HG03139 (cell line): Measurements from ENCODE around the gene AIFM2.

Source experiments
- ATAC-seq: cut with Tn5 transposase; IDR thresholded peaks from one replicate; pipeline ENCODE4 v1.9.1; 2021; ENCODE audit not compliant: unreplicated experiment

The AIFM2 gene

DNA sequence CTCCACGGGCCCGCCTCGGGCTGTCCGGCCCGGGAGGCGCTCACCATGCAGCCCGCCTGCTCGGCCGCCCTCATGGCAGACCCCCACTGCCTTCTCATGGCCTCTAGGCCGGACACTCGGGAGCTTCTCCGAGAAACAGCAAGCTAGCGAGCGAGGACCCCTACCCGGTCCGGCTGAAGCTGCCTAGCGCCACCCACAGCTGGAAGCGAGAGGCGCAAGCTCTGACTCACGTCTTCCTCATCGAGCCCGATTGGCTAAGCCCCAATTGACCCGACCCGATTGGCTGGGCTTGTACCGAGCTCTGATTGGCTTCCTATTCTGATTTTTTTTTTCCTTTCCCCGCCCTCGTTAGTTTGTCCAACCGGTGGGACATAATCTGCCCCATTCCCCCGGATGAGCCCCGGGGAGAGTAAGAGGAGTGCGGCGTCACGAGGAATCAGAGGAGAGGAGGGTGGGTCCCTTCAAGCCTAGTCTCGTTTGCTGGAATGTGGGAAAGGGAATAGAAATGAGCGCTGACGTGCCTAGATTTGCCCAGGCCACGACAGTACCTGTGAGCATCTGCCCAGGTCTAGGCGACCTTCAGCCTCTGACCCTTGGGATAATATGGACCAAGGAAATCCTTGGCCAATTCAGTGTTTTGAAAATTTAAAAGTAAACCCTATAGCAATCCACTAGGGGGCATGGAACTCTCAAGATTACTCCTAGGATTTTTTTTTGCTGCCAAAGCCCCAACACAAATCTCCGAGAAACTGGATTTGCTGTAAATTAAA, 14.0 kb upstream of the AIFM2 start, which contains the start of gene TYSND1:
Gene TYSND1, minus strand, starts transcription at position 212 of the 770 bp plus-strand sequence. Its CDS starts 114 bp downstream, at position 98.
- peak; percentile 91 for ATAC-seq

DNA sequence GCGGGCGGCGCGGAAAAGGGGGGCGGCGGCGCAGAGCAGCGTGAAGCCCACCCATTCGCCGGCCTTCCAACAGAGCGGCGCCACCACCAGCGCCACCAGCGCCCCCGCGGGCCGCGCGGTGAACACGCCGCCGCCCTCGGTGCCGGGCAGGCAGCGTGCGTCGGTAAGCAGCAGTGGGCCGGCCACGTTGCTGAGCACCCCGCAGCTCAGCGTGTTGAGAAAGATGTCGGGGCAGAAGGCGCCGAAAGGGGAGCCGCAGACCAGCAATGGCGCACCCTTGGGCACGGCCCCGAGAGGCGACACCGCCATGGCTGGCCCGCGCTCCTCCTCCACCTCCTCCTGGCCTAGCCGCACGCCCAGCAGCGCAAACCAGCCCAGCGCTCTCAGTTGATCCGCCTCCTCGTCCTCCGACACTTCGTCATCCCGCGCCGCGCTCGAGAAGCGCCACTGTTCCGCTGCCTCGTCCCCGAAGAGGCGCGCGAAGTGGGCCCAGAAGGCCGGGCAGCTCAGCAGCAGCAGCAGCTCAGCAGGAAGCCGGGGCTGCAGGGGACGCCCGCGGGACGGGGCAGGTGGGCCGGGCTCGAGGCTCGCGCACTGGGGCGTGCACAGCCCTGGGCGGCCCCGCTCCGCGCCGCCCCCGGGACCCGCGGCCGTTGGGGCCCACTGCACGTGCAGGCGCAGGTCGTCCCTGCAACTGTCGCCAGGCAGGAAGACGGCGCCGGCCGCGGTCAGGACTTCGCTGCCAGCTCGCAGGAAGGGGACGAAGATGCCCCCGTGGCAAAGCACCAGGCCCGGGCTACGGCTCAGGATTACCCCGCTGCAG, 13.3 kb upstream of the AIFM2 start:
- peak; percentile 33 for ATAC-seq

DNA sequence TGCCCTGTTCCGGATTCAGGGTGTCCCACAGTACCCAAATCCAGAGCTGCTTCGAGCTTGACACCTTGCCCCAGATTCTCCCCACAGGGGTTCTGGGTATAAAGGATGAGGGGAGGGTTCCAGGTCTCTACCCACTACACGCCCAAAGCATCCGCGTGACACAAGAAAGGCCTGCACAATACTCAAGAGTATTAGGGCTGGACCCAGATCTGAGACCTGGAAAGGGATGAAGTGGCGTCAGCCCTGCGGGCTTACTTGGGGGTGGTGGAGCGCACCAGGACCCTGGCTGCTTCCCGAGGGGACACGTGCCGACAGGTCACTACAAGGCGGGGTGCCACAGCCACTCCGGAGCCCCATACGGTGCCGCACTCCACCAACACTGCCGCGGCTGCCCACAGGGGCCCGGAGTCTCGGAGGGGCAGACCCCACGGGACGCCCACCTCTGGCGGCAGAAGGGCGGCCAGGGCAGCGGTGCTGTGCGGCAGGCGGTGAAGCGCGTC, 12.6 kb upstream of the AIFM2 start:
- ATAC-seq = peak; percentile 4

DNA sequence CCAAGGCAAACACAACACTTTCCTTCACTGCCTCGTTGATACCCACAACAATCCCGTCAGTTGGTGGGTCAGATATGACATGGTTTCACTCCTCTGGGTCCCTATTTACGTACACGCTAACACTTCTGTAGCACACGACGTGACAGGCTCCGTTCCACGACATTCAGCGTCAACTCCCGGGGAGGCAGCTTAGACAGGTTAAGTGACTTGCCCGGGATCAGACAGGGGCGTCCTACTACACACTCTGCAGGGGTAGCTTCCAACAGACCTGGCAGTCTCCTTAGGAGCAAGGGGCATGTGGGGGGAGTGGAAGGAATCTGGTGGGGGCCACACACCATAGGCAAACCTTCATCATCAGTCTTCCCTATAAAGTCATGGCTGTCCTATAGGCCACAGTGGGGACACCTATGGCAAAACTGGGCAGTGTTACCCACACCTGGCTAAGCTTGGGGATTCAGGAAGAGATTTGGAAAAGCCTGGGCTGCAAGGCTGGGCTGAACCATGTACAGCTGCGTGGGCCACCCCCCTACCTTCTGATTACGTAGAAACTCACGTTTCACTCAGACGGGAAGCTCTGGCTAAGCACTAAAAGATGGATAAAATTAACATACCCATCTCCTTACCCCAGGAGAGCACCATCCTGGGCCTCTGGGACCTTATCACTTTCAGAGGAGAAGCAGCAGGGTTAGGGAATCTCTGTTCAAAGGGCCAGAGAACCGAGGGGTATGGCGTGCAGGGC, 11.9 kb upstream of the AIFM2 start:
- ATAC-seq = no peak

DNA sequence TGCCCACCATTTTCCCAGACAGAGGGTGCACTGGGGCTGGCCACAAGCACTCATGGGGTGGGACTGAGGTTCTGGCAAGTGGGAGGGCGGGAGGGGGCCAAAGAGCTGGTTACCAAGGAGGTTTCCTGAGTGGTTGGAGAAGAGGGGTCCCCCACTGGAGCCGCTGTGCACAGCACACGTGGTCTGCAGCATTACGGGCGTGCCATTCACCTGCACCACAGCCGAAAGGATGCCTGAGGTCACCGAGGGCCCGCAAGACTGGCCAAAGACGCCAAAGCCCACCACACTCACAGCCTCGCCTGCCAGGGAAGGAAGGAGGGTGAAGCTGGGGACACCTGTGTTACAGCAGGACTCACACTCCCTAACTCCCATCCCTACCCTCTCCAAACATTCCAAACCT, 9.9 kb upstream of the AIFM2 start:
- ATAC-seq = no peak

DNA sequence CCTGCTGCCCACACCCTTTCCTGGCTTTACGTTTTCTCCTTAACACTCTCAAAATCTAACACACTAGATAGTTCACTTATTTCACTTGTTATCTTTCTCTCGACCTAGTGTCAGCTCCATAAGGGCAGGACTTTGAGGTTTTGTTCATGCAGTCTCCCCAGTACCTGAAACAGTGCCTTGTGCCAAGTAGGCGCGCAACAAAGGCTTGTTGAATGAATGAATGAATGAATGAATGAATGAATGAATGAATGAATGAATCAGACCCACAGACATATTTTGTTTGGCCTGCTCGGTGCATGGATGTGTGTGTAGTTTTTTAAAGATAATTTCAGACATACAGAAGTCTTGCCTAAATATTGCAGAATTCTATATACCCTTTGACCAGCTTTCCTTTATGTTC, 7.7 kb upstream of the AIFM2 start:
- no peak for ATAC-seq

DNA sequence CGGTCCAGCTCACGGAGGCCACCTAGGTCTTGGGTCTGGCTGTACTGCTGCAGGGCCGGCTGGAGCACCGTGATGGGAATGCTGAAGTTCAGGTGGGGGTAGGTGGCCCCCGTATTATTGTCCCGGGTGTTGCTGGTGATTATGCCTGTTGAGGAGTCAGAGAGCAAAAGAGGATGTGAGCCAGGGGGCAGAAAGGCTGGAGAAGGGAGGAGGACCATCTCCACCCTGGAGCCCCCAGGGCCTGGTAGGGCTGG, 7.3 kb upstream of the AIFM2 start:
- no peak for ATAC-seq

DNA sequence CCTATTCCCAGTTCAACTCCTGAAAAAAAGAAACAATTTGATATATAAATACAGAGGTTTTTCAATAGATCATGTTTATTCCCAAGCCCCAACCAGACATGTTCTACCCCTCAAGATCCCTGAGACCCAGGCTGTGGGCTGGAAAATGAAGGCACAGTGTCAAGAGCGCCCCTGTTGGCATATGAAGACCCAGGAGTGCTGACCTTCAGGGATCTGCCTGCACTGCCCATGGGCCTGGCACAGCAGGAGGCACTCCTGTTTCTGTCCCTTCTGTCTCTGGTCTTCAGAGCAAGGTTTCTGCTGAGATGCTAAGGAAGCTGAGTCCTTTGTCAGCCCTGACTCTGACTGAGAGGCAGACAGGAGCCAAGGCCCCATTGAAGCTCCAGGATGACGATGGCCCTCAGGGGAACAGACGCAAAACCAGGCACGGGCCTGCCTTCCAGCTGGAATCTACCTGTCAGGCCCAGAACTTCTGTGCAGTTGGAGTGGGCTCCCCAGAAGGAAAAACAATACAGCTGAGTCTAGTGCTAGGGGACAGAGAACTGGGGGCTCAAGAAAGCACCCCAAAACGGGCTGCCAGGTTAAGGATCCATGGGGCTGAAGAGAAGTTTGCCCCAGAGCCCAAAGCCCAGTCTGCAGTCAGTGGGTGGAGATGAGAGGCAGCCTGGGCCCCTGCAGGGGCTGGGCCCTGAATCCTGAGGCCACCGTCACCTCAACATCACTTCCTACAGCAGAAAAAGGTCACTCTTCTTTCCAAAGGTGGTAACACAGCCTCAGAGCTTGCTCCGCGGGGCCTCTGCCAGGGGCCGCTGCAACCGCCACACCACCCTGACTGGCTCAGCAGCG, 6.7 kb upstream of the AIFM2 start:
- no peak for ATAC-seq

DNA sequence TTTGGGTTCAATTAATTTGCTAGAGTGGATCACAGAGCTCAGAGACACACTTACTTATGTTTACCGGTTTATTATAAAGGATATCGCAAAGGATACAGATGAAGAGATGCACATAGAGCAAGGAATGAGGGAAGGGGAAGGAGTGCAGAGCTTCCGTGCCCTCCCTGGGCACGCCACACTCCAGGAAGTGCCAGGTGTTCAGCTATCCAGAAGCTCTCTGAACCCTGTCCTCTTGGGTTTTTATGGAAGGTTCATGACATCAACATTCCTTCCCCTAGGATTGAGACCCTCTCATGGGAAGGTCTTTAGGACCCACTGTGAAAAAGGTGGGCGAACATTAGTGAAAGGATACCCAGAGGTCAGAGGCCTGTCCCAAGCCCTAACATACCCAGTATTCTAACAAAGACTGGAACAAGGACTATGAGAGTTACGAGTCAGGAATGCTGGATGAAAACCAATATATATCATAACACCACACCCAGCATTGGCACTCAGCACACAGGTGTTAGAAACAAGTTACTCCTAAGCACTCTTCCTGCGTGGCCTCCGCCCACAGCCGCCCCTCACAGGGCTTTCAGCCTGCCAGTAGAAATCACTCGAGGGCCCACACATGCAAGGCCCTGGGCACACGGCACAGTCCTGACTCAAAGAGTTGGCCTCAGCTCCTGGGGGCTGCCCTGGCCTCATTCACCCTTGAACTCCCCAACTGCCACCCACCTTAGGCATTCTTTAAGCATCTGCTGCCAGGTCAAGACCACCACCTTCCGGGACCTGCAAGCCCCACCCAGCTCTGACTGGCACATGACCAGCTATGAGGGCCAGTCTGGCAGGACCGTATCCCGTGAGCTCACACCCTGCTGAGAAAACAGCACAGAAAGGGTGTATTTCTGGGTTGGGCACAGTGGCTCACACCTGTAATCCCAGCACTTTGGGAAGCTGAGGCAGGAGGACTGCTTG, 5.6 kb upstream of the AIFM2 start:
- no peak for ATAC-seq

DNA sequence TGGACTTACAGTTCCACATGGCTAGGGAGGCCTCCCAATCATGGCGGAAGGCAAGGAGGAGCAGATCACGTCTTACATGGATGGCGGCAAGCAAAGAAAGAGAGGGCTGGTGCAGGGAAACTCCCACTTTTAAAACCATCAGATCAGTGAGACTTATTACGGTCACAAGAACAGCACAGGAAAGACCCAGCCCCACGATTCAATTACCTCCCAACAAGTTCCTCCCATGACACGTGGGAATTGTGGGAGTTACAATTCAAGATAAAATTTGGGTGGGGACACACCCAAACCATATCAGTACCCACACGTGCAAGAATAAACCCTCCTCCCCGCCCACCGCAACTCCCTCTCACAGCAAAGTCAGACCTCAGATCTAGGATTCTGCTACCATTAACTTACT, 4.5 kb upstream of the AIFM2 start:
- ATAC-seq = no peak

DNA sequence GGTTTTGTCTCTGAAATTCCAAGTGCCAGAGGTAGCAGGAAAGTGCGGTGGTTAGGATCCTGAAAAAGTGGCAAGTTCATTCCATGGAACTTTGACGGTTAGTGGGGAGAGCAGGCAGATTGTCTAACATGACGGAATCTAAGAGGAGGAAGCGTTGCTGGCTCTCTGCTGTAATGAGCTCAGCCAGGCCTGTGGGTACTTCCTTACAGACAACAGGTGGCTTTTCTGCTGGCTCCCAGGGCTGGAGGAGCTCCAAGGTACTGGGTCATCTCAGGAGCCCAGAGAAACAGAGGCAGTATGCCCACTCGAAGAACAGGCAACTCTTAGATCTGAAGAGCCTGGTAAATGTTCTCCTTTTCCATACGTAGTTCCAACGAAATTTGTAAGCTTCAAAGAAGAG, 3.1 kb upstream of the AIFM2 start:
- no peak for ATAC-seq

DNA sequence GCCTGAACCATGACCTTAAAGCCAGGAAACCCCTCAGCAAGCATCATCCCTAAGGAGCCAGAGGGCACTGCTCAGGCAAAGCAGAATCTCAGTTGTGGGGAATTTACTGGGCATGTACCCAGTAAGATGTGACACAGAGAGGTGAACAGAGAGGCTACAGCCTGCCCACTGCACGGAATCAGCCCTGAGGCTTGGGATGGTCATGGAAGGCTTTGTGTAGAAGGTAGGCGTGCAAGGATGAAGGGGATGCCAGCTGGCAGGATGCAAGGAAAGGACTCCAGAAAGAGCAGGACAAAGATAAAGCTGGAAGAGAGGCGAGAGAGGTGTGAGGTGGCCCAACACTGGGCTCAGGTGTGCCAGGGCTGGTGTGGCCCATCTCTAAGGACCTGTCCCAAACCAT, 2.4 kb upstream of the AIFM2 start:
- no peak for ATAC-seq

DNA sequence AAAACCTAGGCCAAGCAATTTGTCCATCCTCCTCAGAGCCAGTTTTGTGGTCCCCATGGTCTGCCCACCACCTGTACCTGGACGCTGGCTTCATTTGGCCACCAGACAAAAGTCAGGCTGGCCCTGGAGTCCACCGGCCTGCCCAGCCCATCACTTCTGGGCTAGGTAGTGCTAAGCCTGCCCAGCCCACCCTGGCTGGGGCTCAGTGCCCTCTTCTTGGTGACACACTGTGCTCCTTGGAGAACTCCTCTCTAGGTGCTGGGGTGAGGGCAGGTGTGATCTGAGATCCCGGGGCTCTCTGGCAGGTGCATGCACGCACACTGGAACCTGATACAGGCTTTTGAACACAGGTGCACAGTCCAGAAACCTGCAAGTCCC, 1.1 kb downstream of the AIFM2 start:
- no peak for ATAC-seq

DNA sequence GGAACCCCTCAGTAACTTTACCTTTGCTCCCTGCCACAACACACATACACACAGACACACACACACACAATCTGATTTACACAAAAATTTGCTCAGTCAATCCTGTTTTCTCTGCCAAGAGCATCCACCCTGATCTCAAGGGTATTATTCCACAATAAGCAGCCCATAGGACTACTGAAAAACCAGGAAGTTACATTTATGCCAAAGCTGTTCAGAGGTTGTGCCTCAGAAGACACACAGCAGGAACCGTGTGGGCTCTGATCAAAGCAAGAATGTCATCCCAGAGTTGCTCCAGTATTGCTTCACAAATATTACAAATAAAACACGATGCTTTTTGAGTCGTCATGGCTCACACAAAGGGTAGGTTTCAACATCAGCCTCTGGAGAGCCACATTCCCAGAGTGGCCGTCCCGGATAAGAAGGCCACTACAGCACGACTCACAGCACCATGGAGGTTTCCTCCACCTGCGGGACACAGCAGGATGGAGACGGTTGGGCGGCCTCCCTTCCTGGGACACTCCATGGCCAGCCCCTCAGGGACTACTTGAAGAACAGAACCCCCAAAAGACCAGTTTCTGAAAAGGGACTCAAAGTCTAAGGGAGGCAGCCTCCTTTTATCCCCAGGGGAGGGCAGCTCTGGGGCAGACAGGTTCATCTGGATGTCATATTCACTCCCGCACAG, 1.6 kb downstream of the AIFM2 start:
- no peak for ATAC-seq

DNA sequence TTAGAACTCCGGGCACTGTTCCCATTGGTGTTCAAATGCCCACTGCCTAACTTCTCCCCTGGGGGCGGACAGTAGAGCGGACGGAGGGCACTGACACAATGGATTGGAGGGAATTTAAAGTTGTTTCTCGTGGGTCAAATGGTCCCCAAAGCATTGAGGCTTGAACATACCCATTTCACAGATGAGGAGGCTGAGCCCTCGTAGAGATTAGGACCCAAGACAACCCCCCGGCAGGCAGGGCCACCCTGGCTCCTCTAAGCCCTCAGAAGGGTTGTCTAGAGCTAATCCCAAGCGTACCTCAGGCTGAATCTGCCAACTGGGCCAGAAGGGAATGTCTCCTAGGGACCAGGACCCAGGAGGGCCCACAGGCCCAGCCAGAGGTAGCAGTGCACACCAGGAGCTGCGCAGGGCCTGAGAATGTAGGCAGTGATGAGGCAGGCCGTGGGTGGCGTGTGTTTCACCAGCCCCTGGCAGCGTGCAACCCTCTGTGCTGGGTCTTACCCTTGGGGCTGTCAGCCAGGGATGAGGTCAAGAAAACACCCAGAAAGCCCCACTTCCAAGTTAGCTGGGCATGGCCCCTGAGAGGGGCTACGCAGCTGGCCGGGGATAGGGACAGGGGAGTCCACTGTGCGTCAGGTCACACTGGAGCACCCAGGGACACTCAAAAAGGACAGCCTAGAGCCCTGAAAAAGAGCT, 5.8 kb downstream of the AIFM2 start:
- no peak for ATAC-seq

DNA sequence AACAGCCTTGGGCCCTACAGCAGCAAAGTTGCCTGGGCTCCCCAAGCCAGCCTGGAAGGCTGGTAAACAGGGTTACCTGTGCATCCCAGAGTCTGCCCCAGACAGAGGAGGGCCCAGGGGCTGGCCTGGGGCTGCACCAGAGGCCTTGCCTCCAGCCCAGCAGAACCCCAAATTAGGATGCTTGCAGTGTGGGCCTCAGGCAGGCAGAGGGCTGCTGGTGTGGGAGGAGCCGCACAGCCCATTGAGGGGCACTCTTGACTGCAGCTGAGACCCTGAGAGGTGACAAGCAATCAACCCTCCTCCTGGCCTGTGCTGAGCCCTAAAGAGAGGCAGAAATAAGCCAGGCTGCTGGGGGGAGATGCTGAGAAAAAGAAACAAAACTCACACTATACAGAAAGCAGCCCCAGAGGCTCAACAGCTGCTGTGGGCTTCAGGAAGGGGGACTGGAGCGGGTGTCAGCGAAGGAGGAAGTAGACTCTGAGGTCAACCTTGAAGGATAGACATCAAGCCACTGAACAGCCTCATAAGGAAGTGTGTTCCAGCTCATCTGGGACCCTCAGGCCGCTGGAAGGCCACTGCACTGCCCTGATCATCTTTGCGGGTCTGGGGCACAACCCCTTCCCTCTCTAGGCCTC, 6.6 kb downstream of the AIFM2 start:
- ATAC-seq = no peak

DNA sequence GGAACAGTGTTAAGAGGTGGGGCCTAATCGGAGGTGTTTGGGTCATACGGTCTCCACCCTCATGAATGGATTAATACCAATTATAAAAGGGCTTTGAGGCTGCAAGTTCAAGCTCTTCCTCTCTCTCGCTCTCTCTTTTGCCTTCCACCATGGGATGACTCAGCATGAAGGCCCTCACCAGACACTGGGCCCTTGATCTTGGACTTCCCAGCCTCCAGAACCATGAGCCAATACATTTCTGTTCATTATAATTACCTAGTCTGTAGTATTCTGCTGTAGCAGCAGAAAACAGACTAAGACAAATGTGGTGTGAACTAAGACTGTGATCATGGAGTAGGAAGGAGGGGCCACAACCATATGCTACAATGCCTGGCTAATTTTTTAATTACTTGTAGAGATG, 7.7 kb downstream of the AIFM2 start:
- ATAC-seq = no peak

DNA sequence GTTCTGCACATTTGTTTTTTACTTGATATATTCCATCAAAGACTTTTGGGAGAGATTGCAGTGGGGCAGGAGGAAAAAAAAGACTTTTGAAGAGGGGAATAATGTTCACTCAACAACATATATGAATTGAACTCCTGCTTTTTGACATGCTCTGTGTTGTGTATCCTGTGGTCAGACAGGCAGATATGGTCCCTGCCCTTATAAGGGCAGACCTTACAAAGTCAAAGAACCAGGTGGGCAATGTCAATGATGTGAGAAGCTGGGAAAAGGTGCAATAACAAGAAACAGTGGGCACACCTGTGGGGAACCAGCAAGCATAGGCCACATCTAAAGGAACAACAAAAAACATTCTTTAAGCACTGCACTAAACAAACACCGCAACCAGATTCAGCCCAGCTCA, 8.2 kb downstream of the AIFM2 start:
- ATAC-seq = no peak
